BJ (cell line): ENCODE results near the gene MT1M. TPM values are rescaled to one million over a fixed set of nuclear protein-coding genes. Genes with fewer than 3 reads are reported as not detected.

Experiments
- CTCF ChIA-PET: fragments of 350-600 bp; formaldehyde crosslinking; extraction: SDS; loops from one replicate; lab custom pipeline; 2021; ENCODE audit warnings: antibody characterized with exemption, inconsistent platforms; lab: Yijun Ruan, JAX
- POLR2A ChIA-PET: fragments of 300-600 bp; sonication (Branson Sonifier 250); formaldehyde crosslinking; extraction: SDS; loops from one replicate; lab custom pipeline; 2021; ENCODE audit warnings: antibody characterized with exemption; lab: Charles Lee
- DNase-seq: peaks from one replicate; pipeline ENCODE4 v3.0.0-alpha.2; 2011; ENCODE audit warnings: low read depth
- H3K27me3 ChIP-seq: 2 replicates; pipeline ENCODE4 v1.6.0; 2011; ENCODE audit warnings: low read length; ENCODE audit not compliant: control insufficient read depth, insufficient read depth
- H3K36me3 ChIP-seq: 2 replicates; pipeline ENCODE4 v1.5.1; 2011; ENCODE audit warnings: low read length; ENCODE audit not compliant: control insufficient read depth, insufficient read depth
- H3K4me3 ChIP-seq: 2 replicates; pipeline ENCODE4 v1.5.1; 2011; ENCODE audit warnings: low read depth, mild to moderate bottlenecking, control low read depth, low read length
- CTCF ChIP-seq: IDR thresholded peaks from 2 replicates; pipeline ENCODE4 v1.5.1; 2011; ENCODE audit warnings: low read depth, mild to moderate bottlenecking, control low read depth, inconsistent platforms, low read length, moderate library complexity; ENCODE audit not compliant: insufficient read depth
- polyA plus RNA-seq: library from polyadenylated mRNA; depleted of rRNA; stranded (reverse); fragments of >200 nt; gene quantifications from 2 replicates; pipeline ENCODE4 v1.2.3, GENCODE V29; 2011

Gene MT1M
- polyA plus RNA-seq, 1 experiment: 0.94 TPM

- no peak for DNase-seq
- ChIA-PET CTCF (interaction anchor here (1.2 to 7.8 kb wide), 7 partner anchors 17 to 96 kb away, joined by 3 to 100 read pairs (median 4); partner anchors contain the start of gene MT1E), POLR2A (interaction anchor here (0.9 kb wide), 2 partner anchors 12 to 21 kb away, joined by 3 to 4 read pairs; no protein-coding TSS in a partner anchor)
- H3K36me3 ChIP-seq: no peaks in the 10 kb centered on the region
- H3K4me3 ChIP-seq: no peak overlapping the region
- no peaks in the 10 kb centered on the region; the same call in 1 of the 2 replicates for H3K27me3 ChIP-seq
- no peak for TF ChIP-seq CTCF
Observed at GRCh38 chr16:56606071-56606475, 26.4 kb upstream of the MT1M start.

- no peaks in the 10 kb centered on the region for H3K36me3 ChIP-seq
- ChIA-PET CTCF (interaction anchor here (1.1 to 7.8 kb wide), 6 partner anchors 17 to 96 kb away, joined by 3 to 100 read pairs (median 12); partner anchors contain the start of gene MT1E), POLR2A (interaction anchor here (0.9 to 1.0 kb wide), 3 partner anchors 12 to 21 kb away, joined by 3 to 9 read pairs (median 4); partner anchors contain the start of gene MT1E)
- no peaks in the 10 kb centered on the region for H3K27me3 ChIP-seq
- peak overlapping the region; percentile 8 for H3K4me3 ChIP-seq
- TF ChIP-seq CTCF: no peak
- DNase-seq: peak; percentile 76
Observed at GRCh38 chr16:56606476-56607108, 25.9 kb upstream of the MT1M start.

GRCh38 chr16:56607109-56607618 is 25.3 kb upstream of the MT1M start:
- Histone ChIP-seq H3K36me3 (no peaks in the 10 kb centered on the region), H3K27me3 (no peaks in the 10 kb centered on the region), H3K4me3 (peak overlapping the region; percentile 8)
- TF ChIP-seq CTCF: no peak
- peak; percentile 96 for DNase-seq
- POLR2A ChIA-PET: interaction anchor here (0.9 to 1.0 kb wide), 2 partner anchors 11 to 19 kb away, joined by 4 to 9 read pairs; partner anchors contain the start of gene MT1E
- CTCF ChIA-PET: interaction anchor here (1.1 to 7.8 kb wide), 5 partner anchors 16 to 95 kb away, joined by 3 to 100 read pairs (median 3); partner anchors contain the start of gene MT1E

GRCh38 chr16:56607675-56608042 is 24.8 kb upstream of the MT1M start:
- Histone ChIP-seq H3K4me3 (peak overlapping the region; percentile 38), H3K27me3 (no peaks in the 10 kb centered on the region), H3K36me3 (no peaks in the 10 kb centered on the region)
- ChIA-PET POLR2A (interaction anchor here (1.0 kb wide), 1 partner anchor 18 kb away, joined by 9 read pairs; the partner anchor contains the start of gene MT1E), CTCF (interaction anchor here (1.1 to 7.8 kb wide), 2 partner anchors 23 to 95 kb away, joined by 3 to 100 read pairs; no protein-coding TSS in a partner anchor)
- no peak for DNase-seq
- no peak for TF ChIP-seq CTCF
